ENCODE measurements around the gene PIP5K1A. TPM values are rescaled to one million over a fixed set of nuclear protein-coding genes. Genes with fewer than 3 reads are reported as not detected.

PIP5K1A gene
- 10 to 100 TPM; 21.5 to 49.2 (median 36.6) TPM for total RNA-seq

- H3K4me1 ChIP-seq: peaks cover 7 to 80% (median 35%) of the 10 kb centered on the region in 3 donors
- intact Hi-C loops (cut with DNase I): loop anchor here (5.0 kb wide), 1 partner anchor 54 kb away; the partner anchor contains the start of gene PSMD4
- peaks cover 0 to 13% (median 5%) of the 10 kb centered on the region in 3 donors for H3K36me3 ChIP-seq
- H3K9me3 ChIP-seq: no peaks in the 10 kb centered on the region
- H3K27ac ChIP-seq: peak within 1 kb of the TSS; percentile 88 to 97 (median 96)
- WGBS, 2 donors: 0% methylated on average over 39 to 42 of the region's 60 CpGs
- DNase-seq: peak; percentile 96
- peak in 2 of 6 experiments; percentile 7 to 43 for TF ChIP-seq CTCF (IDR thresholded peaks at IDR 0.05)
- TF ChIP-seq POLR2A (IDR thresholded peaks at IDR 0.05): peak in 3 of 4 donors; percentile 87 to 93 (median 92)
- H3K4me3 ChIP-seq: peak within 1 kb of the TSS; percentile 67 to 89 (median 83)
- H3K27me3 ChIP-seq: no peaks in the 10 kb centered on the region
Observed at GRCh38 chr1:151198254-151199127, at the start of gene PIP5K1A. TSS of gene PIP5K1A (plus strand) at chr1:151198552. CDS start at chr1:151198997, 445 bp downstream.

GRCh38 chr1:151156515-151156819, 41.9 kb upstream of the PIP5K1A start, which contains the start of gene TNFAIP8L2:
TSS of gene TNFAIP8L2 (plus strand) at chr1:151156649. CDS start at chr1:151158698, 2,049 bp downstream.
- Histone ChIP-seq H3K36me3 (peaks cover 0 to 50% (median 17%) of the 10 kb centered on the region in 3 donors), H3K27ac (peak within 1 kb of the TSS; percentile 31 to 57 (median 36)), H3K4me1 (peaks cover 0 to 39% (median 0%) of the 10 kb centered on the region in 3 donors), H3K4me3 (peak within 1 kb of the TSS; percentile 1 to 51 (median 37)), H3K9me3 (no peaks in the 10 kb centered on the region), H3K27me3 (no peaks in the 10 kb centered on the region)
- intact Hi-C loops (cut with DNase I): loop anchor here (5.0 kb wide), 1 partner anchor 54 kb away; no protein-coding TSS in a partner anchor
- WGBS, 2 donors: 32 to 38% methylated on average over 2 to 4 of the region's 4 CpGs
- DNase-seq: no peak
- TF ChIP-seq POLR2A (IDR thresholded peaks at IDR 0.05) (no peak), CTCF (IDR thresholded peaks at IDR 0.05) (no peak)

GRCh38 chr1:151157067-151157531, 41.3 kb upstream of the PIP5K1A start:
- DNase-seq: no peak
- Histone ChIP-seq H3K27me3 (no peaks in the 10 kb centered on the region), H3K4me1 (peaks cover 0 to 39% (median 0%) of the 10 kb centered on the region in 3 donors), H3K27ac (peak overlapping the region in 3 of 4 donors; percentile 31 to 57 (median 32)), H3K9me3 (no peaks in the 10 kb centered on the region), H3K36me3 (peaks cover 0 to 56% (median 17%) of the 10 kb centered on the region in 3 donors), H3K4me3 (peak overlapping the region; percentile 1 to 51 (median 37))
- intact Hi-C loops (cut with DNase I): loop anchor here (5.0 kb wide), 1 partner anchor 55 kb away; no protein-coding TSS in a partner anchor
- WGBS, 2 donors: 57 to 70% methylated on average over 4 to 6 of the region's 6 CpGs
- TF ChIP-seq CTCF (IDR thresholded peaks at IDR 0.05): no peak
- TF ChIP-seq POLR2A (IDR thresholded peaks at IDR 0.05): no peak

- peak overlapping the region in 2 of 4 donors; percentile 12 to 42 for H3K4me3 ChIP-seq
- intact Hi-C loops (cut with DNase I): loop anchor here (5.0 kb wide), 1 partner anchor 56 kb away; no protein-coding TSS in a partner anchor
- H3K27ac ChIP-seq: no peak overlapping the region
- peaks cover 0 to 42% (median 0%) of the 10 kb centered on the region in 3 donors for H3K4me1 ChIP-seq
- H3K36me3 ChIP-seq: peaks cover 0 to 59% (median 17%) of the 10 kb centered on the region in 3 donors
- H3K9me3 ChIP-seq: no peaks in the 10 kb centered on the region
- WGBS, 2 donors: 74 to 94% methylated on average over 5 of the region's 5 CpGs
- TF ChIP-seq CTCF (IDR thresholded peaks at IDR 0.05) (no peak), POLR2A (IDR thresholded peaks at IDR 0.05) (no peak)
- DNase-seq: no peak
- H3K27me3 ChIP-seq: no peaks in the 10 kb centered on the region
Observed at GRCh38 chr1:151158326-151158725, 40.0 kb upstream of the PIP5K1A start.
